ENCODE data around the gene LSMEM2. TPM values are rescaled to one million over a fixed set of nuclear protein-coding genes. Genes with fewer than 3 reads are reported as not detected.

The LSMEM2 gene
- total and polyA plus RNA-seq, 2 of the 8 experiments (the other 6 are each of a cell fraction or from before 2014, with no cell fraction given) = 0.58 to 0.68 TPM

- Histone ChIP-seq H3K23me2 (ENCODE audit: low read depth, low read length) (peaks cover 20% of the 10 kb centered on the region; the same call in 1 of the 2 replicates), H4K91ac (replicated peaks; ENCODE audit: insufficient read length, low read length) (peak overlapping the region; percentile 52), H2BK120ac (replicated peaks; ENCODE audit: low read depth, low read length) (no peak overlapping the region), H2BK20ac (ENCODE audit: low read length) (no peak overlapping the region), H2BK15ac (ENCODE audit: low read length) (0 out of 2 replicates have a peak overlapping the region, but pooled peaks have one; percentile 16), H3K36me3 (ENCODE audit: control insufficient read depth in 2 of 4, insufficient read depth in 4 of 4, low read length in 3 of 4) (no peaks in the 10 kb centered on the region), H3K27me3 (replicated peaks in 1 of 4; ENCODE audit: control insufficient read depth in 3 of 4, extremely low read depth in 1 of 4, insufficient read depth in 3 of 4, low read length in 3 of 4) (no peaks in the 10 kb centered on the region; a peak in 1 of 7 replicates), H3K9me3 (ENCODE audit: insufficient read depth in 2 of 2, low read depth in 1 of 2, low read length in 1 of 2) (no peaks in the 10 kb centered on the region), H3K14ac (ENCODE audit: insufficient read length) (no peak overlapping the region), H2BK5ac (ENCODE audit: low read depth, low read length) (peak overlapping the region; percentile 92; the same call in 1 of the 2 replicates), H2AFZ (ENCODE audit: low read length) (no peak overlapping the region), H4K5ac (ENCODE audit: insufficient read length, low read depth, low read length) (no peak overlapping the region), H3K4me1 (replicated peaks in 1 of 4; ENCODE audit: control insufficient read depth in 3 of 4, insufficient read depth in 4 of 4, low read length in 3 of 4) (peaks cover 6 to 45% (median 41%) of the 10 kb centered on the region in 4 experiments), H3K56ac (replicated peaks; ENCODE audit: insufficient read length, low read depth, low read length) (peak overlapping the region; percentile 24), H3K4me3 (ENCODE audit: extremely low read depth in 1 of 4, insufficient read depth in 2 of 4, low read depth in 3 of 4, low read length in 4 of 4) (peak overlapping the region; percentile 86 to 93 (median 90)), H2BK12ac (ENCODE audit: low read depth, low read length) (0 out of 2 replicates have a peak overlapping the region, but pooled peaks have one; percentile 17), H2AK5ac (ENCODE audit: low read depth, low read length) (no peak overlapping the region), H4K8ac (ENCODE audit: extremely low read depth, insufficient read depth, low read length) (peak overlapping the region; percentile 81; the same call in 1 of the 2 replicates), H3K18ac (ENCODE audit: extremely low read depth, low read length) (peak overlapping the region; percentile 93), H3K23ac (ENCODE audit: insufficient read length) (no peak overlapping the region), H3K9ac (replicated peaks in 1 of 4; ENCODE audit: extremely low read depth in 1 of 4, low read depth in 3 of 4, low read length in 3 of 4) (peak overlapping the region; percentile 72 to 83 (median 79)), H3K79me2 (ENCODE audit: control insufficient read depth in 1 of 2, insufficient read depth in 2 of 2, low read length in 2 of 2) (peaks cover 12 to 52% of the 10 kb centered on the region in 2 experiments), H3K79me1 (ENCODE audit: low read depth, low read length) (peaks cover 7% of the 10 kb centered on the region), H3K27ac (ENCODE audit: low read depth, low read length) (0 out of 2 replicates have a peak overlapping the region, but pooled peaks have one; percentile 61), H4K20me1 (replicated peaks in 1 of 2; ENCODE audit: control insufficient read depth in 1 of 2, insufficient read depth in 2 of 2, low read length in 2 of 2) (peaks cover 13 to 38% of the 10 kb centered on the region in 2 experiments), H3K4me2 (ENCODE audit: insufficient read depth in 1 of 2, low read depth in 2 of 2, low read length in 2 of 2) (peak overlapping the region; percentile 82 to 96), H3K4ac (replicated peaks; ENCODE audit: insufficient read length, low read depth, low read length) (peak overlapping the region; percentile 57)
- no peak for FAIRE-seq
- ChIA-PET CTCF (ENCODE audit: partially characterized antibody) (interaction anchor here (12.9 to 53.5 kb wide), 3 partner anchors 15 to 43 kb away, joined by 121 to 2149 read pairs (median 2149); partner anchors contain the start of genes GNAI2, GNAT1, LSMEM2 and SEMA3B), POLR2A (ENCODE audit: partially characterized antibody) (interaction anchor here (0.7 to 4.1 kb wide), 4 partner anchors 9 to 29 kb away, joined by 4 to 33 read pairs (median 16); no protein-coding TSS in a partner anchor)
- peak in 1 of 2 experiments; percentile 60 for DNase-seq (ENCODE audit: low read depth in 1 of 2, low spot score in 2 of 2)
- WGBS, 2 experiments (ENCODE audit: extremely low coverage in 1 of 2, insufficient coverage in 1 of 2, insufficient read length in 1 of 2, insufficient replicate concordance in 2 of 2, low coverage in 1 of 2, low lambda C conversion rate in 2 of 2, missing lambda C conversion rate in 1 of 2) = 6% methylated on average over 12 of the region's 13 CpGs; no CpG with 5 or more reads in 1 of the 2 experiments
- TF ChIP-seq SP1 (IDR thresholded peaks at IDR 0.05; ENCODE audit: low read depth, low read length) (no peak), SP2 (IDR thresholded peaks at IDR 0.05; ENCODE audit: low read length) (no peak), USF2 (IDR thresholded peaks at IDR 0.05; ENCODE audit: low read length) (no peak), TEAD4 (IDR thresholded peaks at IDR 0.05; ENCODE audit: low read depth, low read length) (no peak), SIN3A (conservative IDR thresholded peaks at IDR 0.05 in 1 of 2, IDR thresholded peaks at IDR 0.05 in 1 of 2; ENCODE audit: low read depth in 1 of 2, low read length in 2 of 2) (0 out of 4 replicates have a peak, but pooled peaks of 1 of the 2 experiments have one; percentile 24), SAP30 (IDR thresholded peaks at IDR 0.05; ENCODE audit: insufficient read depth, insufficient replicate concordance, low read length) (no peak), CTBP2 (IDR thresholded peaks at IDR 0.05; ENCODE audit: borderline replicate concordance, insufficient read depth, insufficient read length, low read length) (no peak), EGR1 (IDR thresholded peaks at IDR 0.05; ENCODE audit: borderline replicate concordance, low read depth, low read length) (no peak), POLR2A (IDR thresholded peaks at IDR 0.05; ENCODE audit: control extremely low read depth in 1 of 2, low read depth in 2 of 2, low read length in 2 of 2) (0 out of 3 replicates have a peak, but pooled peaks of 1 of the 2 experiments have one; percentile 33)
Observed at GRCh38 chr3:50236484-50237132, 42.3 kb upstream of the LSMEM2 start.
